Esophagus squamous epithelium (tissue), 5 donors: ENCODE results near the gene NCKAP5L. TPM values are rescaled to one million over a fixed set of nuclear protein-coding genes. Genes with fewer than 3 reads are reported as not detected.
"Not testable (repeated sequence)": the region's sequence is repeated elsewhere in the genome, so short reads cannot be mapped to it uniquely, and the experiment has no call there.

Source experiments
- DNase-seq: peaks from one replicate; lab custom pipeline; 2025; lab: John Stamatoyannopoulos, UW
- H3K27ac ChIP-seq, 4 donors: fragments of 200-600 bp; sonication (generic); one replicate each; pipeline ENCODE4 v1.5.1; 2016 to 2019; ENCODE audit warnings: mild to moderate bottlenecking in 1 of 4
- H3K27me3 ChIP-seq, 4 donors: fragments of 200-600 bp; sonication (generic); 1 replicate in 3 of 4; 2 replicates in 1 of 4; pipeline versions ENCODE4 v1.5.1 to v1.6.0; 2017 to 2021; ENCODE audit warnings: antibody characterized with exemption in 1 of 4
- H3K36me3 ChIP-seq, 3 donors: fragments of 200-600 bp; sonication (generic); one replicate each; pipeline ENCODE4 v1.5.1; 2016 to 2019
- H3K4me1 ChIP-seq, 3 donors: fragments of 200-600 bp; sonication (generic); one replicate each; pipeline ENCODE4 v1.5.1; 2017 to 2019
- H3K4me3 ChIP-seq, 4 donors: fragments of 200-600 bp; sonication (generic); 1 replicate in 3 of 4; 2 replicates in 1 of 4; pipeline ENCODE4 v1.5.1; 2016 to 2019; ENCODE audit warnings: mild to moderate bottlenecking in 2 of 4, moderate library complexity in 1 of 4
- H3K9me3 ChIP-seq, 3 donors: fragments of 200-600 bp; sonication (generic); one replicate each; pipeline ENCODE4 v1.5.1; 2016 to 2019
- CTCF ChIP-seq, 6 experiments: fragments of 450-650 bp in 4 of 6; fragments of 200-600 bp in 2 of 6; sonication (generic) in 2 of 6; IDR thresholded peaks; one replicate each; pipeline ENCODE4 v1.5.1; 2016 to 2019; ENCODE audit warnings: antibody characterized with exemption in 6 of 6, mild to moderate bottlenecking in 4 of 6, moderate library complexity in 4 of 6
- POLR2A ChIP-seq, 4 donors: fragments of 450-650 bp; IDR thresholded peaks; one replicate each; pipeline ENCODE4 v1.6.1; 2017; ENCODE audit warnings: antibody characterized with exemption in 4 of 4, mild to moderate bottlenecking in 4 of 4, moderate library complexity in 3 of 4
- WGBS, 2 donors: methylation state at CpG; one replicate each; pipeline ENCODE4 v1.1.5; 2018; 5-methylcytosine and 5-hydroxymethylcytosine counted together
- intact Hi-C: fragments of 100-400 bp; cut with DNase I; formaldehyde crosslinking; loops from one replicate; pipeline ENCODE4 v1.15.0; 2022
- total RNA-seq, 4 donors: library from RNA; depleted of rRNA; stranded (reverse); fragments of >200 nt; gene quantifications; one replicate each; pipeline ENCODE4 v1.1.0, GENCODE V29; 2016
- donor health status: DM: yes; HTN: yes; CAD: no.

The NCKAP5L gene
- total RNA-seq, 4 donors from 2014 or later = 3.2 to 10.5 (median 8.0) TPM

DNA sequence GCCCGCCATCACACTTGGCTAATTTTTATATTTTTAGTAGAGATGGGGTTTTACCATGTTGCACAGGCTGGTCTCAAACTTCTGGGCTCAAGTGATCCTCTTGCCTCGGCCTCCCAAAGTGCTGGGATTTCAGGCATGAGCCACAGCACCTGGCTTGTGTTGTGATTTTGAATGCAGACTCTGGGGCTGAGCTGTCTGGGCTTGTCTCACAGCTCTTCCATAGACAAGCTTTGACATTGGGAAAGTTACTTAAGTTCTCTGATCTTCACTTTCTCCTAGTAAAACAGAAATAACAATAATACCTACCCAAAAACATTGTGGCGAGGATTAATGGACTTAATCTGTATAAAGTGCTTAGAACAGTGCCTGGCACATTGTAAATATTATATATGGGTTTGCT, 50.9 kb downstream of the NCKAP5L start:
- 50 to 53% methylated on average over 3 of the region's 3 CpGs for WGBS, 2 donors
- DNase-seq = no peak
- Histone ChIP-seq H3K36me3 (no peaks in the 10 kb centered on the region), H3K27me3 (no peaks in the 10 kb centered on the region), H3K27ac (no peak overlapping the region), H3K4me3 (no peak overlapping the region), H3K4me1 (peaks cover 0 to 22% (median 12%) of the 10 kb centered on the region in 3 donors), H3K9me3 (no peaks in the 10 kb centered on the region)
- TF ChIP-seq CTCF (IDR thresholded peaks at IDR 0.05) = no peak
- no peak for TF ChIP-seq POLR2A (IDR thresholded peaks at IDR 0.05)
- intact Hi-C loops = loop anchor here (5.0 kb wide), 2 partner anchors 60 to 285 kb away; no protein-coding TSS in a partner anchor

DNA sequence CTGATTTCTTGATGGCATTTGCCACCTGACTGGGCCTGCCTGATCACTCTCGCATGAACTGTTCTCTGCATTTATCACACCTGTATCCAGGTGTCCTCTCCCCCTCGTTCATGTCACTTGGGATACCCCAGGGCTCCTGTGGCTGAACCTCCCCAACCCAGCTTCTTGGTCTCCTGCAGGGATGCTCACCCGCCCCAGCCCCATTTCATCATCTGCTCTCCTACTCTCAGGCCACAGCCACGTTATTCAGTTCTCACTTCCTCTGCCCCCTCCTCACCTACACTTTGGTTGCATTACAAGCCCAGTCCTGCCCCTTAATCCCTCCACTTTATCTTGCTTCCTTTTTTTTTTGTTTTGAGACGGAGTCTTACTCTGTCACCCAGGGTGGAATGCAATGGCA, 51.4 kb downstream of the NCKAP5L start:
- Histone ChIP-seq H3K27ac (no peak overlapping the region), H3K36me3 (no peaks in the 10 kb centered on the region), H3K4me1 (peaks cover 0 to 22% (median 12%) of the 10 kb centered on the region in 3 donors), H3K4me3 (no peak overlapping the region), H3K9me3 (no peaks in the 10 kb centered on the region), H3K27me3 (no peaks in the 10 kb centered on the region)
- DNase-seq = no peak
- WGBS, 2 donors = 35 to 42% methylated on average over 5 of the region's 5 CpGs
- intact Hi-C loops = loop anchor here (5.0 kb wide), 2 partner anchors 60 to 285 kb away; no protein-coding TSS in a partner anchor
- TF ChIP-seq POLR2A (IDR thresholded peaks at IDR 0.05) (no peak), CTCF (IDR thresholded peaks at IDR 0.05) (no peak)

DNA sequence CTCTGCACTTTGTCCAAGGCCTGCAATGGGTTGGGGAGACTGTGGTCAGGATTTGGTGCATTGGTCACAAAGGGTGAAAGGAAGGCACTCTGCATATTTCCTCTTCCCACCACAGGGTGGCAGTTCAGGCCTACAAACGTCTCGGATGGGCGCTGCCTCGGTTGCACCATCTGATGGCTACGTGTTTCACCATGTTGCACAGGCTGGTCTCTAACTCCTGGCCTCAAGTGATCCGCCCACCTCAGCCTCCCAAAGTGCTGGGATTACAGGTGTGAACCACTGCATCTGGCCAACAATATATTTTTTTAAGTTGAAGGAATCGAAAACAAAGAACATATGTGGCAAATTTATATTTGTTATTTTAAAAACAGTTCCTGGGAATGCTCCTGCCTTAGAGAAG, 51.8 kb downstream of the NCKAP5L start:
- no peak for DNase-seq
- Histone ChIP-seq H3K27me3 (no peaks in the 10 kb centered on the region), H3K4me1 (peaks cover 0 to 22% (median 12%) of the 10 kb centered on the region in 3 donors), H3K9me3 (no peaks in the 10 kb centered on the region), H3K27ac (no peak overlapping the region), H3K36me3 (no peaks in the 10 kb centered on the region), H3K4me3 (no peak overlapping the region)
- intact Hi-C loops = loop anchor here (5.0 kb wide), 2 partner anchors 61 to 286 kb away; no protein-coding TSS in a partner anchor
- TF ChIP-seq POLR2A (IDR thresholded peaks at IDR 0.05) (no peak), CTCF (IDR thresholded peaks at IDR 0.05) (peak; percentile 46 to 87 (median 84))
- WGBS, 2 donors = 6 to 8% methylated on average over 7 of the region's 7 CpGs

- H3K9me3 ChIP-seq, H3K4me3 ChIP-seq, H3K27ac ChIP-seq, H3K27me3 ChIP-seq, DNase-seq, H3K36me3 ChIP-seq, intact Hi-C loops: not testable (repeated sequence)
- H3K4me1 ChIP-seq = peaks cover 0 to 22% (median 12%) of the 10 kb centered on the region in 3 donors
- WGBS, 2 donors = 80 to 88% methylated on average over 7 of the region's 7 CpGs
Measured at GRCh38 chr12:49773102-49773501, 55.1 kb downstream of the NCKAP5L start.

- WGBS, 2 donors = 47 to 64% methylated on average over 4 of the region's 4 CpGs
- Histone ChIP-seq H3K27me3 (no peaks in the 10 kb centered on the region), H3K9me3 (no peaks in the 10 kb centered on the region), H3K4me3 (no peak overlapping the region), H3K4me1 (peaks cover 0 to 28% (median 2%) of the 10 kb centered on the region in 3 donors), H3K36me3 (peaks cover 5 to 38% (median 20%) of the 10 kb centered on the region in 3 donors), H3K27ac (no peak overlapping the region)
- intact Hi-C loops = no loop called here
- TF ChIP-seq CTCF (IDR thresholded peaks at IDR 0.05) = no peak
- DNase-seq = no peak
Measured at GRCh38 chr12:49767333-49767732, 60.9 kb downstream of the NCKAP5L start.

GRCh38 chr12:49766115-49766455, 62.1 kb downstream of the NCKAP5L start:
- Histone ChIP-seq H3K4me1 (peaks cover 0 to 29% (median 2%) of the 10 kb centered on the region in 3 donors), H3K4me3 (no peak overlapping the region), H3K27ac (no peak overlapping the region), H3K27me3 (no peaks in the 10 kb centered on the region), H3K36me3 (peaks cover 11 to 51% (median 32%) of the 10 kb centered on the region in 3 donors), H3K9me3 (no peaks in the 10 kb centered on the region)
- intact Hi-C loops = no loop called here
- WGBS, 2 donors = 83 to 88% methylated on average over 8 of the region's 8 CpGs
- no peak for DNase-seq
- TF ChIP-seq CTCF (IDR thresholded peaks at IDR 0.05) (no peak), POLR2A (IDR thresholded peaks at IDR 0.05) (no peak)
